HG02885 (cell line): ENCODE measurements around the gene BFSP2.
A peak's percentile ranks its signal among the peaks of the same experiment; 100 is the strongest.
"Not testable (repeated sequence)": the region's sequence is repeated elsewhere in the genome, so short reads cannot be mapped to it uniquely, and the experiment has no call there.

Experiments
- ATAC-seq: cut with Tn5 transposase; IDR thresholded peaks from one replicate; pipeline ENCODE4 v1.9.1; 2021; ENCODE audit warnings: mild to moderate bottlenecking; ENCODE audit not compliant: unreplicated experiment, poor library complexity

BFSP2 gene

GRCh38 chr3:133474251-133474801 lies 74.5 kb downstream of the BFSP2 start:
- no peak for ATAC-seq

- ATAC-seq: no peak
These were observed 75.0 kb downstream of the BFSP2 start for GRCh38 chr3:133474817-133475216.

GRCh38 chr3:133475245-133476010 lies 75.6 kb downstream of the BFSP2 start:
- ATAC-seq: peak; percentile 86

- no peak for ATAC-seq
These were observed 77.1 kb downstream of the BFSP2 start for GRCh38 chr3:133476971-133477375.

DNA sequence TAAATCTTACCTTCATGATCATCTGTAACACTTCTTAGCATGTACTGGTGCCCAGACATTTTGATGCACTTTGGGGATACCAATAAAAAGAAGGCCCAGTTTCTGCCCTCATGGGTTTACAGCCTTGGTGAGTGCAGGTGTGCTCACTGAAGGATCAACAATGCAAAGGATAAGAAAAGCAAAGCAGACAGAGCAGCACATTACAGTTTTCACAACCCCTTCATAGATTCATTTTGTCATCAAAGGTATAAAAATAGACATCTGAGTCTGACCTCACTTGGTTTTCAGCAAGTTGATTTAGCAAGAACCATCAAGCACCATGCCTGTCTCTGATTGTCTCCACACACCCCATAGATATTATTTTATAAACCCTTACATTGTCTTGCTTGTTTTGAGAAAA lies 77.6 kb downstream of the BFSP2 start:
- peak; percentile 56 for ATAC-seq

DNA sequence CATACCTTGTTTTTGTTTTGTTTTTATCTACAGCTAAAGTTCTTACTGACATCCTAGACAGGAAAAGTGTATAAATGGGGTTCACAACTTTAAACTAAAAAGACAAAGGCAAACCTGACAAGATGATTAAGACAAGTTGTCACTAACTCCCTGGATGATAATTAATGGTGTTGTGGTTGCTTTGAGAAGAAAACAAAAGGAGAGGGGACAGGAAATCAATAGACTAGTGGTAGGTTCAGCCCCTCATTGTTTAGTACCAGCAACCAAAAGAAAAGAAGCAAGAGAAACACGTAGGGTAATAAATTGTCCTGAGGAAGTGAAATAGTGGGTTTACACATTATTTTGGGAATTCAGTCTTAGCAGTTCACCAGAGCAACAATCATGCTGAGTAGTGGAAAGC lies 78.8 kb downstream of the BFSP2 start:
- no peak for ATAC-seq

GRCh38 chr3:133479401-133479800 lies 79.5 kb downstream of the BFSP2 start:
- no peak for ATAC-seq

- peak; percentile 45 for ATAC-seq
These were observed 80.2 kb downstream of the BFSP2 start for GRCh38 chr3:133479895-133480669.

DNA sequence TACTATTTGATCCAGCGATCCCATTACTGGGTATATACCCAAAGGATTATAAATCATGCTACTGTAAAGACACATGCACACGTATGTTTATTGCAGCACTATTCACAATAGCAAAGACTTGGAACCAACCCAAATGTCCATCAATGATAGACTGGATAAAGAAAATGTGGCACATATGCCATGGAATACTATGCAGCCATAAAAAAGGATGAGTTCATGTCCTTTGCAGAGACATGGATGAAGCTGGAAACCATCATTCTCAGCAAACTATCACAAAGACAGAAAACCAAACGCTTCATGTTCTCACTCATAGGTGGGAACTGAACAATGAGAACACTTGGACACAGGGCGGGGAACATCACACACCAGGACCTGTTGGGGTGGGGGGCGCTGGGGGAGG lies 82.6 kb downstream of the BFSP2 start:
- not testable (repeated sequence) for ATAC-seq

DNA sequence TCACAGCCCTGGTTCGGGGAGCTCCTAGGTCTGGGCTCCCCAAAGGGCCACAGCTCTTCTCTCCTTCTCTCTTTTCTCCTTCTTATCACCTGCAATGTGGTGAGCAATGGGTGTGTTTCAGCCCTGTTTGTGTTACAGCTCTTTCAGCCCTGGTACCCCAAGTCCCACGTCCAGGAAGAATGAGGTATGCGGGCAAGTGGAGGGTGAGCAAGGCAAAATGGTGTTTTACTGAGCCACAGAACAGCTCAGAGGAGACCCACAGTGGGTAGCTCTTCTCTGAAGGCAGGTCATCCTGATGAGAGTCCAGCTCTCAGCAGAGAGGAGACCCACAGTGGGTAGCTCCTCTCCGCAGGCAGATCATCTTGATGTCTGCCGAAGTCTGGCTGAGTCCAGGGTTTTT lies 86.8 kb downstream of the BFSP2 start:
- ATAC-seq: no peak

- no peak for ATAC-seq
These were observed 87.3 kb downstream of the BFSP2 start for GRCh38 chr3:133487204-133487603.

DNA sequence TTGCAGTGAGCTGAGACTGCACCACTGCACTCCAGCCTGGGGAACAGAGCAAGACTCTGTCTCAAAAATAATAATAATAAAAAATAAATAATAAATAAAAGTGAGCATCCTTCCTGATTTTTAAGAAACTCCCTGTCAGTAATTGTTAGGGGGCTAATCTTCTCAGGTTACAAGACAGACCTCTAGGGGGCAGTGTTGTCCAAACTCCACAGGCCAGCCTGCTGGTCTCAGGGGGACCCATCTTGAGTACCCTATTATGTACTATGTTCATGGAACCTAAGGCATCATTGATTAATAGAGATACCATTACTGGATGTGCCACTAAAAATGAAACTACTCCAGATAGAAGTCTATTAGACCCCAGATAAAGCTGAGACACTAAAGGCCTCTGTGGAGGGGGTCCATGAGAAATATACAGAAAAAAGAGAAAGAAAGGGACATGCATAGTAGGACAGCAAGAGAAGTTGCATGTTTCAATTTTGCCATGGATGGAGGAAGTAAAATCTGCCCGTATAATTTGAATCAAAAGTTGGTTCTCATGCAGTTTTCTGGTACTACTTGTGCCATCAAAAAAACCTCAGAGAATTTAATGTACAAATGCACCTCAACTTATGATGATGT lies 88.2 kb downstream of the BFSP2 start:
- ATAC-seq: no peak

- no peak for ATAC-seq
These were observed 89.0 kb downstream of the BFSP2 start for GRCh38 chr3:133488785-133489367.

DNA sequence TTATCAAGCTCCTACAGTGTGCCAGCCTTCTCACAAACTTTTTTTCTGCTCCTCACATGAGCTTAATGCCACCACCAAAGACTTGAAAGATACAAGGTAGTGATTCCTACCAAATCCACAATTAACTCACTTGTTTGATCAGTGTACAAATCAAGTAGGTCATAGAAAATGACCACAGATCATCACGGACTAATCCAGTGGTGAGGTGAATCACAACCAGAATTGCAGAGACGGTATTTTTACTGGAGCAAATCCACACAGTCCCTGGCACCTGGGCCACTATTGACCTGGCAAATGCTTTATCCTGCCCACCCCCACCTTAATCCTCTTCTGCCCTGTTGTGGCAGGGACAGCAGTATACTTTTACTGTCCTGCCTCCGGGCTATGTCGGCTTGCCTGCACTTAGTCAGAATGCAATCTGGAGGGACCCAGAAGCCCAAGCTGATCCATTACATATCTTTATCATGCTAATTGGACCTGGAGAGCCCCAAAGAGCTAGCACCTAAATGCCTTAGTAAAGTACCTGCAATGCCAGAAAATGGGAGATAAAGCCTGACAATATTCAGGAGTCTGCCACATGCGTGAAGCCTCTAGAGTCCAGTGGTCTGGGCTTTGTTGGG lies 89.7 kb downstream of the BFSP2 start:
- ATAC-seq: no peak

- peak; percentile 92 for ATAC-seq
These were observed 90.9 kb downstream of the BFSP2 start for GRCh38 chr3:133490468-133491351.

- peak; percentile 20 for ATAC-seq
These were observed 91.7 kb downstream of the BFSP2 start for GRCh38 chr3:133491481-133492059.

DNA sequence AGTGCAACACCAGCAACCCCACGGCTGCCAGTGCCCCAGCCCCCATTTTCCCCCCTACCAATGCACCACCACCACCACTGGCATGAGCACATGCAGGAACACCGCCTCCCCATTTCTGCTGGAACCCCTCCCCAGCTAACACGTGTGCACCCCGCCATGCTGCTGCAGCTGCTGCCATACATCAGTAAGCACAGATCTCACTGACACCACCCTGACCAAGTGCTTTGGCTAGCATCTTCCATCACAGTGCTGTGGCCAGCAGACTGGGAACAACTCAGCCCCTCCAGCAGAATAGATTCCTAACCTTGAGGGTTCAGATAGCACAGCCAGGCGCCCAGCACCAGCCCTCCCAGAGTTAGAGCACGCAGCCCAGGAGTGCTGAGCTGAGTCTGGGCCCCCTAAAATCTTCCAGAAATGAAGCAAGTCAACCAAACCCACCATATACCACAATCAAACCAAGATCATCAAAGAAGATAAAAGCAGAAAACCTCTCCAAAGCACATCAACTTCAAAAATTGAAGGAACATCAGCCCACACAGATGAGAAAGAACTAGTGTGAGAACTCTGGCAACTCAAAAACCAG lies 92.4 kb downstream of the BFSP2 start:
- no peak for ATAC-seq

DNA sequence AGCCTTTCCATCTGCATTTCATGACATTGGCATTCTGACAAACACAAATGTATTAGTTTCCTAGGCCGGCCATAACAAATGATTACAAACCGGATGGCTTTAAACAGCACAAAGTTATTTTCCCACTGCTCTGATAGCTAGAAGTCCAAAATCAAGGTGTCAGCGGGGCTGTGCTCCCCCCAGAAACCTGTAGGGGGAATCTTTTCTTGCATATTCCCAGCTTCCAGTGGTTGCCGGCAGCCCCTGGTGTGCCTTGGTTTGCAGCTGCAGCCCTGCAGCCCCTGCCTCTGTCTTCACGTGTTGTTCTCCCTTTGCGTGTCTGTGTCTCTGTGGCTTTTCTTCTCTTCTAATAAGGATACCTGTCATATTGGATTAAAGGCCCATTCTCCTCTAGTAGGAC lies 94.6 kb downstream of the BFSP2 start:
- no peak for ATAC-seq
